ENCODE results near the gene LGALS9C.
"Not testable (repeated sequence)": the region's sequence is repeated elsewhere in the genome, so short reads cannot be mapped to it uniquely, and the experiment has no call there.

LGALS9C gene

GRCh38 chr17:18488622-18489021, 12.0 kb downstream of the LGALS9C start:
- not testable (repeated sequence) for H3K4me1 ChIP-seq (ENCODE audit: control insufficient read depth in 1 of 2, insufficient read depth in 1 of 2, low read depth in 1 of 2, low read length in 1 of 2); H3K9me3 ChIP-seq; H3K27ac ChIP-seq; H3K27me3 ChIP-seq; H3K36me3 ChIP-seq; H3K4me3 ChIP-seq (ENCODE audit: low read depth in 1 of 2, low read length in 1 of 2)

- H3K4me3 ChIP-seq (ENCODE audit: low read depth in 1 of 2, low read length in 1 of 2); H3K27ac ChIP-seq: not testable (repeated sequence)
These were observed 13.4 kb downstream of the LGALS9C start for GRCh38 chr17:18490016-18490415.

GRCh38 chr17:18492712-18493480, 16.3 kb downstream of the LGALS9C start:
- not testable (repeated sequence) for H3K36me3 ChIP-seq; H3K4me3 ChIP-seq (ENCODE audit: low read depth in 1 of 2, low read length in 1 of 2); H3K9me3 ChIP-seq; H3K27ac ChIP-seq; H3K4me1 ChIP-seq (ENCODE audit: control insufficient read depth in 1 of 2, insufficient read depth in 1 of 2, low read depth in 1 of 2, low read length in 1 of 2); H3K27me3 ChIP-seq

More at GRCh38 chr17:18490016-18490415, 13.4 kb downstream of the LGALS9C start:
- H3K4me1 ChIP-seq (ENCODE audit: control insufficient read depth in 1 of 2, insufficient read depth in 1 of 2, low read depth in 1 of 2, low read length in 1 of 2); H3K27me3 ChIP-seq; H3K36me3 ChIP-seq; H3K9me3 ChIP-seq: not testable (repeated sequence)

GRCh38 chr17:18494250-18494768, 17.7 kb downstream of the LGALS9C start:
- H3K27me3 ChIP-seq; H3K27ac ChIP-seq; H3K9me3 ChIP-seq; H3K4me3 ChIP-seq (ENCODE audit: low read depth in 1 of 2, low read length in 1 of 2); H3K4me1 ChIP-seq (ENCODE audit: control insufficient read depth in 1 of 2, insufficient read depth in 1 of 2, low read depth in 1 of 2, low read length in 1 of 2); H3K36me3 ChIP-seq: not testable (repeated sequence)

- not testable (repeated sequence) for H3K27me3 ChIP-seq, H3K9me3 ChIP-seq
- TF ChIP-seq CTCF (IDR thresholded peaks at IDR 0.05) = peak; percentile 33
These were observed 20.5 kb downstream of the LGALS9C start for GRCh38 chr17:18497044-18497443.

GRCh38 chr17:18499100-18499499, 22.5 kb downstream of the LGALS9C start:
- not testable (repeated sequence) for H3K4me1 ChIP-seq (ENCODE audit: control insufficient read depth in 1 of 2, insufficient read depth in 1 of 2, low read depth in 1 of 2, low read length in 1 of 2); H3K4me3 ChIP-seq (ENCODE audit: low read depth in 1 of 2, low read length in 1 of 2); H3K27ac ChIP-seq; H3K36me3 ChIP-seq; H3K27me3 ChIP-seq; H3K9me3 ChIP-seq

More at GRCh38 chr17:18497044-18497443, 20.5 kb downstream of the LGALS9C start:
- not testable (repeated sequence) for H3K27ac ChIP-seq; H3K36me3 ChIP-seq; H3K4me3 ChIP-seq (ENCODE audit: low read depth in 1 of 2, low read length in 1 of 2); H3K4me1 ChIP-seq (ENCODE audit: control insufficient read depth in 1 of 2, insufficient read depth in 1 of 2, low read depth in 1 of 2, low read length in 1 of 2)

- H3K9me3 ChIP-seq; H3K27me3 ChIP-seq; H3K36me3 ChIP-seq; H3K4me3 ChIP-seq (ENCODE audit: low read depth in 1 of 2, low read length in 1 of 2); H3K4me1 ChIP-seq (ENCODE audit: control insufficient read depth in 1 of 2, insufficient read depth in 1 of 2, low read depth in 1 of 2, low read length in 1 of 2); H3K27ac ChIP-seq: not testable (repeated sequence)
These were observed 23.2 kb downstream of the LGALS9C start for GRCh38 chr17:18499756-18500155.

GRCh38 chr17:18500281-18500680, 23.7 kb downstream of the LGALS9C start:
- not testable (repeated sequence) for H3K27ac ChIP-seq; H3K4me1 ChIP-seq (ENCODE audit: control insufficient read depth in 1 of 2, insufficient read depth in 1 of 2, low read depth in 1 of 2, low read length in 1 of 2); H3K27me3 ChIP-seq; H3K9me3 ChIP-seq; H3K4me3 ChIP-seq (ENCODE audit: low read depth in 1 of 2, low read length in 1 of 2); H3K36me3 ChIP-seq

- H3K36me3 ChIP-seq; H3K27ac ChIP-seq; H3K27me3 ChIP-seq; H3K9me3 ChIP-seq; H3K4me1 ChIP-seq (ENCODE audit: control insufficient read depth in 1 of 2, insufficient read depth in 1 of 2, low read depth in 1 of 2, low read length in 1 of 2); H3K4me3 ChIP-seq (ENCODE audit: low read depth in 1 of 2, low read length in 1 of 2): not testable (repeated sequence)
These were observed 24.2 kb downstream of the LGALS9C start for GRCh38 chr17:18500816-18501215.

- not testable (repeated sequence) for H3K4me3 ChIP-seq (ENCODE audit: low read depth in 1 of 2, low read length in 1 of 2); H3K27me3 ChIP-seq; H3K36me3 ChIP-seq; H3K27ac ChIP-seq; H3K4me1 ChIP-seq (ENCODE audit: control insufficient read depth in 1 of 2, insufficient read depth in 1 of 2, low read depth in 1 of 2, low read length in 1 of 2); H3K9me3 ChIP-seq
These were observed 26.6 kb downstream of the LGALS9C start for GRCh38 chr17:18503221-18503620.

- H3K4me1 ChIP-seq (ENCODE audit: control insufficient read depth in 1 of 2, insufficient read depth in 1 of 2, low read depth in 1 of 2, low read length in 1 of 2); H3K27ac ChIP-seq; H3K9me3 ChIP-seq; H3K36me3 ChIP-seq; H3K4me3 ChIP-seq (ENCODE audit: low read depth in 1 of 2, low read length in 1 of 2); H3K27me3 ChIP-seq: not testable (repeated sequence)
These were observed 31.1 kb downstream of the LGALS9C start for GRCh38 chr17:18507729-18508128.

GRCh38 chr17:18508667-18509066, 32.1 kb downstream of the LGALS9C start:
- H3K27me3 ChIP-seq; H3K9me3 ChIP-seq; H3K4me3 ChIP-seq (ENCODE audit: low read depth in 1 of 2, low read length in 1 of 2); H3K4me1 ChIP-seq (ENCODE audit: control insufficient read depth in 1 of 2, insufficient read depth in 1 of 2, low read depth in 1 of 2, low read length in 1 of 2); H3K36me3 ChIP-seq; H3K27ac ChIP-seq: not testable (repeated sequence)

- H3K4me3 ChIP-seq (ENCODE audit: low read depth in 1 of 2, low read length in 1 of 2); H3K27me3 ChIP-seq; H3K9me3 ChIP-seq; H3K36me3 ChIP-seq; H3K27ac ChIP-seq; H3K4me1 ChIP-seq (ENCODE audit: control insufficient read depth in 1 of 2, insufficient read depth in 1 of 2, low read depth in 1 of 2, low read length in 1 of 2): not testable (repeated sequence)
These were observed 44.5 kb downstream of the LGALS9C start for GRCh38 chr17:18521100-18521499.
